HG02973 (cell line): ENCODE results near the gene PBX1.

Source experiments
- ATAC-seq: cut with Tn5 transposase; IDR thresholded peaks from one replicate; pipeline ENCODE4 v1.9.1; 2021; ENCODE audit warnings: moderate library complexity; ENCODE audit not compliant: unreplicated experiment

The PBX1 gene

GRCh38 chr1:164689672-164690511 lies 130.9 kb downstream of the PBX1 start:
- no peak for ATAC-seq

- no peak for ATAC-seq
These were observed 133.4 kb downstream of the PBX1 start for GRCh38 chr1:164692420-164692819.

- ATAC-seq, result no peak
These were observed 134.8 kb downstream of the PBX1 start for GRCh38 chr1:164693564-164694359.

GRCh38 chr1:164694505-164694904 lies 135.5 kb downstream of the PBX1 start:
- no peak for ATAC-seq

GRCh38 chr1:164695956-164696665 lies 137.1 kb downstream of the PBX1 start:
- no peak for ATAC-seq

- no peak for ATAC-seq
These were observed 141.0 kb downstream of the PBX1 start for GRCh38 chr1:164699815-164700491.

- ATAC-seq, result no peak
These were observed 141.7 kb downstream of the PBX1 start for GRCh38 chr1:164700683-164701082.

- ATAC-seq, result no peak
These were observed 142.3 kb downstream of the PBX1 start for GRCh38 chr1:164701189-164701761.

- no peak for ATAC-seq
These were observed 143.2 kb downstream of the PBX1 start for GRCh38 chr1:164702216-164702615.

- ATAC-seq, result no peak
These were observed 143.7 kb downstream of the PBX1 start for GRCh38 chr1:164702664-164703063.

- ATAC-seq, result no peak
These were observed 144.5 kb downstream of the PBX1 start for GRCh38 chr1:164703463-164703862.

- ATAC-seq, result no peak
These were observed 145.0 kb downstream of the PBX1 start for GRCh38 chr1:164703960-164704411.

GRCh38 chr1:164704954-164705353 lies 146.0 kb downstream of the PBX1 start:
- ATAC-seq, result no peak

GRCh38 chr1:164706606-164706987 lies 147.6 kb downstream of the PBX1 start:
- no peak for ATAC-seq

- no peak for ATAC-seq
These were observed 148.9 kb downstream of the PBX1 start for GRCh38 chr1:164707868-164708331.

- no peak for ATAC-seq
These were observed 149.6 kb downstream of the PBX1 start for GRCh38 chr1:164708596-164708995.

- no peak for ATAC-seq
These were observed 150.1 kb downstream of the PBX1 start for GRCh38 chr1:164709126-164709525.

- no peak for ATAC-seq
These were observed 150.7 kb downstream of the PBX1 start for GRCh38 chr1:164709541-164710278.

- ATAC-seq, result no peak
These were observed 153.4 kb downstream of the PBX1 start for GRCh38 chr1:164712131-164713036.
